ENCODE data around the gene AKAP8L.

- TF ChIP-seq CTCF (IDR thresholded peaks at IDR 0.05), result no peak
- no peak for TF ChIP-seq POLR2A (IDR thresholded peaks at IDR 0.05)
Observed at GRCh38 chr19:15441317-15441716, 22.5 kb upstream of the AKAP8L start.
